HG02759 (cell line): ENCODE measurements around the gene ITSN2.

ENCODE experiments used
- ATAC-seq: cut with Tn5 transposase; IDR thresholded peaks from one replicate; pipeline ENCODE4 v1.9.1; 2021; ENCODE audit warnings: mild to moderate bottlenecking, moderate library complexity; ENCODE audit not compliant: unreplicated experiment

Gene ITSN2

GRCh38 chr2:24190503-24190902, 169.8 kb downstream of the ITSN2 start:
- no peak for ATAC-seq

- no peak for ATAC-seq
Observed at GRCh38 chr2:24189551-24189950, 170.8 kb downstream of the ITSN2 start.

GRCh38 chr2:24183366-24184069, 176.8 kb downstream of the ITSN2 start:
- ATAC-seq: no peak

- ATAC-seq: no peak
Observed at GRCh38 chr2:24182507-24182906, 177.8 kb downstream of the ITSN2 start.

GRCh38 chr2:24181849-24182248, 178.5 kb downstream of the ITSN2 start:
- ATAC-seq: no peak

GRCh38 chr2:24179683-24180082, 180.7 kb downstream of the ITSN2 start:
- no peak for ATAC-seq

- ATAC-seq: no peak
Observed at GRCh38 chr2:24176326-24176725, 184.0 kb downstream of the ITSN2 start.

GRCh38 chr2:24175631-24176187, 184.6 kb downstream of the ITSN2 start:
- ATAC-seq: no peak

GRCh38 chr2:24174851-24175277, 185.5 kb downstream of the ITSN2 start, which contains the start of gene FAM228A:
Gene FAM228A (plus strand): TSS chr2:24175053. CDS start chr2:24175481, 428 bp downstream.
- ATAC-seq: no peak

- ATAC-seq: no peak
Observed at GRCh38 chr2:24169023-24169422, 191.3 kb downstream of the ITSN2 start.

GRCh38 chr2:24164416-24164973, 195.8 kb downstream of the ITSN2 start:
- ATAC-seq: peak; percentile 63

GRCh38 chr2:24163601-24164000, 196.7 kb downstream of the ITSN2 start:
- no peak for ATAC-seq

GRCh38 chr2:24163186-24163585, 197.2 kb downstream of the ITSN2 start:
- no peak for ATAC-seq

GRCh38 chr2:24162494-24162893, 197.8 kb downstream of the ITSN2 start:
- ATAC-seq: no peak

- ATAC-seq: no peak
Observed at GRCh38 chr2:24160761-24161160, 199.6 kb downstream of the ITSN2 start.

- ATAC-seq: no peak
Observed at GRCh38 chr2:24159708-24160107, 200.6 kb downstream of the ITSN2 start.

GRCh38 chr2:24158131-24158530, 202.2 kb downstream of the ITSN2 start:
- no peak for ATAC-seq

GRCh38 chr2:24153478-24153877, 206.9 kb downstream of the ITSN2 start:
- ATAC-seq: no peak
